Sigmoid colon (tissue), 4 donors: ENCODE data around the gene TAOK1.

Experiments
- CTCF ChIP-seq, 4 experiments: fragments of 450-650 bp in 3 of 4; fragments of 200-600 bp in 1 of 4; IDR thresholded peaks; one replicate each; pipeline ENCODE4 v1.5.1; 2016 to 2019; ENCODE audit warnings: antibody characterized with exemption in 4 of 4, mild to moderate bottlenecking in 3 of 4, moderate library complexity in 2 of 4
- EP300 ChIP-seq, 4 donors: sonication (generic); formaldehyde crosslinking; IDR thresholded peaks; one replicate each; pipeline ENCODE4 v1.6.1; 2017; ENCODE audit warnings: antibody characterized with exemption in 4 of 4
- POLR2A ChIP-seq, 2 donors: fragments of 450-650 bp; IDR thresholded peaks; one replicate each; pipeline ENCODE4 v1.6.1; 2016; ENCODE audit warnings: antibody characterized with exemption in 2 of 2, mild to moderate bottlenecking in 2 of 2, moderate library complexity in 2 of 2
- POLR2AphosphoS5 ChIP-seq, 4 donors: sonication (generic); formaldehyde crosslinking; IDR thresholded peaks; one replicate each; pipeline ENCODE4 v1.6.1; 2017; ENCODE audit warnings: antibody characterized with exemption in 4 of 4

- TF ChIP-seq CTCF (IDR thresholded peaks at IDR 0.05) (no peak), POLR2A (IDR thresholded peaks at IDR 0.05) (no peak), POLR2AphosphoS5 (IDR thresholded peaks at IDR 0.05) (no peak), EP300 (IDR thresholded peaks at IDR 0.05) (no peak)
Observed at GRCh38 chr17:29581583-29582253, 191.6 kb downstream of the TAOK1 start.
